Esophagus muscularis mucosa (tissue), 4 donors: ENCODE results near the gene CAMK2A. TPM values are rescaled to one million over a fixed set of nuclear protein-coding genes. Genes with fewer than 3 reads are reported as not detected.
A peak's percentile ranks its signal among the peaks of the same experiment; 100 is the strongest.

Experiments
- DNase-seq: peaks from one replicate; pipeline ENCODE4 v3.0.0-alpha.2; 2017; ENCODE audit errors: extremely low spot score
- H3K27ac ChIP-seq, 4 donors: fragments of 200-600 bp; sonication (generic); replicated peaks in 1 of 4; 1 replicate in 3 of 4; 2 replicates in 1 of 4; pipeline ENCODE4 v1.5.1; 2016 to 2019; ENCODE audit warnings: mild to moderate bottlenecking in 1 of 4
- H3K27me3 ChIP-seq, 4 donors: fragments of 200-600 bp; sonication (generic); one replicate each; pipeline versions ENCODE4 v1.5.1 to v1.6.0; 2016 to 2019
- H3K36me3 ChIP-seq, 4 donors: fragments of 200-600 bp; sonication (generic); one replicate each; pipeline ENCODE4 v1.5.1; 2016 to 2019
- H3K4me1 ChIP-seq, 4 donors: fragments of 200-600 bp; sonication (generic); one replicate each; pipeline ENCODE4 v1.5.1; 2016 to 2019
- H3K4me3 ChIP-seq, 4 donors: fragments of 200-600 bp; sonication (generic); 1 replicate in 2 of 4; 2 replicates in 2 of 4; pipeline ENCODE4 v1.5.1; 2016 to 2019; ENCODE audit warnings: mild to moderate bottlenecking in 4 of 4, moderate library complexity in 1 of 4
- H3K9me3 ChIP-seq, 4 donors: fragments of 200-600 bp; sonication (generic); 1 replicate in 3 of 4; 2 replicates in 1 of 4; pipeline ENCODE4 v1.5.1; 2016 to 2019
- CTCF ChIP-seq, 3 experiments: fragments of 200-600 bp in 2 of 3; fragments of 450-650 bp in 1 of 3; sonication (generic) in 2 of 3; IDR thresholded peaks; one replicate each; pipeline ENCODE4 v1.5.1; 2017 to 2019; ENCODE audit warnings: antibody characterized with exemption in 3 of 3, mild to moderate bottlenecking in 2 of 3, moderate library complexity in 1 of 3
- EP300 ChIP-seq: sonication (generic); formaldehyde crosslinking; IDR thresholded peaks from one replicate; pipeline ENCODE4 v1.6.1; 2017; ENCODE audit warnings: antibody characterized with exemption
- POLR2A ChIP-seq: fragments of 450-650 bp; IDR thresholded peaks from one replicate; pipeline ENCODE4 v1.6.1; 2017; ENCODE audit warnings: antibody characterized with exemption, moderate library complexity, mild to moderate bottlenecking, low read depth
- POLR2AphosphoS5 ChIP-seq, 2 donors: sonication (generic); formaldehyde crosslinking; IDR thresholded peaks; one replicate each; pipeline ENCODE4 v1.6.1; 2017; ENCODE audit warnings: antibody characterized with exemption in 2 of 2
- WGBS: methylation state at CpG from one replicate; pipeline ENCODE4 v1.1.5; 2018; 5-methylcytosine and 5-hydroxymethylcytosine counted together
- intact Hi-C: fragments of 100-400 bp; cut with DNase I; formaldehyde crosslinking; loops from one replicate; pipeline ENCODE4 v1.15.1; 2023
- total RNA-seq, 4 donors: library from RNA; depleted of rRNA; stranded (reverse); fragments of >200 nt; gene quantifications; one replicate each; pipeline versions ENCODE4 v1.1.0 to v1.2.1, GENCODE V29; 2016

The CAMK2A gene
- total RNA-seq, 4 donors from 2014 or later = 2.5 to 8.0 (median 3.8) TPM

- no peak for DNase-seq
- TF ChIP-seq POLR2AphosphoS5 (IDR thresholded peaks at IDR 0.05) = no peak
- TF ChIP-seq EP300 = no peak
- TF ChIP-seq POLR2A = no peak
- no peak for TF ChIP-seq CTCF (IDR thresholded peaks at IDR 0.05)
- 48% methylated on average over 5 of the region's 5 CpGs for WGBS
- intact Hi-C loops = no loop called here
- no peaks in the 10 kb centered on the region for H3K9me3 ChIP-seq
- H3K27me3 ChIP-seq = no peaks in the 10 kb centered on the region
- H3K27ac ChIP-seq = peak overlapping the region; percentile 63 to 77 (median 68)
- peaks cover 19 to 32% (median 29%) of the 10 kb centered on the region in 4 donors for H3K4me1 ChIP-seq
- no peak overlapping the region for H3K4me3 ChIP-seq
- H3K36me3 ChIP-seq = no peaks in the 10 kb centered on the region
These were observed 108.5 kb downstream of the CAMK2A start for GRCh38 chr5:150181027-150181426.

- no peak for DNase-seq
- peak overlapping the region; percentile 63 to 77 (median 68) for H3K27ac ChIP-seq
- H3K9me3 ChIP-seq = no peaks in the 10 kb centered on the region
- 53% methylated on average over 15 of the region's 18 CpGs for WGBS
- intact Hi-C loops = no loop called here
- H3K4me3 ChIP-seq = no peak overlapping the region
- no peaks in the 10 kb centered on the region for H3K27me3 ChIP-seq
- peaks cover 19 to 32% (median 30%) of the 10 kb centered on the region in 4 donors for H3K4me1 ChIP-seq
- H3K36me3 ChIP-seq = no peaks in the 10 kb centered on the region
- TF ChIP-seq POLR2AphosphoS5 (IDR thresholded peaks at IDR 0.05) = peak in 1 of 2 donors; percentile 33
- no peak for TF ChIP-seq POLR2A
- no peak for TF ChIP-seq CTCF (IDR thresholded peaks at IDR 0.05)
These were observed 109.1 kb downstream of the CAMK2A start for GRCh38 chr5:150180241-150181026.

GRCh38 chr5:150179019-150179620, 110.5 kb downstream of the CAMK2A start:
- Histone ChIP-seq H3K27me3 (no peaks in the 10 kb centered on the region), H3K4me3 (no peak overlapping the region), H3K9me3 (no peaks in the 10 kb centered on the region), H3K27ac (peak overlapping the region in 3 of 4 donors; percentile 21 to 77 (median 63)), H3K36me3 (no peaks in the 10 kb centered on the region), H3K4me1 (peaks cover 19 to 38% (median 30%) of the 10 kb centered on the region in 4 donors)
- no peak for DNase-seq
- TF ChIP-seq EP300 = no peak
- TF ChIP-seq POLR2A = no peak
- TF ChIP-seq CTCF (IDR thresholded peaks at IDR 0.05) = no peak
- TF ChIP-seq POLR2AphosphoS5 (IDR thresholded peaks at IDR 0.05) = no peak
- 94% methylated on average over 6 of the region's 7 CpGs for WGBS
- intact Hi-C loops = no loop called here

GRCh38 chr5:150178262-150178661, 111.3 kb downstream of the CAMK2A start:
- 93% methylated on average over 2 of the region's 4 CpGs for WGBS

More at GRCh38 chr5:150178262-150178661, 111.3 kb downstream of the CAMK2A start:
- H3K4me3 ChIP-seq = no peak overlapping the region
- no peaks in the 10 kb centered on the region for H3K27me3 ChIP-seq
- H3K9me3 ChIP-seq = no peaks in the 10 kb centered on the region
- intact Hi-C loops = no loop called here
- H3K4me1 ChIP-seq = peaks cover 19 to 38% (median 30%) of the 10 kb centered on the region in 4 donors
- no peak for DNase-seq
- TF ChIP-seq EP300 (no peak), POLR2AphosphoS5 (IDR thresholded peaks at IDR 0.05) (no peak), POLR2A (no peak), CTCF (IDR thresholded peaks at IDR 0.05) (no peak)
- H3K27ac ChIP-seq = no peak overlapping the region
- H3K36me3 ChIP-seq = no peaks in the 10 kb centered on the region
